Peyer's patch (tissue), 4 donors: ENCODE results near the gene MAP3K8. TPM values are rescaled to one million over a fixed set of nuclear protein-coding genes. Genes with fewer than 3 reads are reported as not detected.

Experiments
- DNase-seq, 3 donors: peaks; one replicate each; pipeline ENCODE4 v3.0.0-alpha.2; 2017 to 2019
- H3K27ac ChIP-seq, 4 donors: fragments of 200-600 bp; sonication (generic); one replicate each; pipeline ENCODE4 v1.5.1; 2016 to 2019
- H3K27me3 ChIP-seq, 2 donors: fragments of 200-600 bp; sonication (generic); one replicate each; pipeline ENCODE4 v1.5.1; 2019
- H3K36me3 ChIP-seq, 3 donors: fragments of 200-600 bp; sonication (generic); one replicate each; pipeline ENCODE4 v1.5.1; 2016 to 2019
- H3K4me1 ChIP-seq, 4 donors: fragments of 200-600 bp; sonication (generic); one replicate each; pipeline ENCODE4 v1.5.1; 2016 to 2019
- H3K4me3 ChIP-seq, 4 donors: fragments of 200-600 bp; sonication (generic); 1 replicate in 3 of 4; 2 replicates in 1 of 4; pipeline ENCODE4 v1.5.1; 2016 to 2019; ENCODE audit warnings: mild to moderate bottlenecking in 1 of 4
- H3K9me3 ChIP-seq, 4 donors: fragments of 200-600 bp; sonication (generic); one replicate each; pipeline ENCODE4 v1.5.1; 2016 to 2019; ENCODE audit warnings: mild to moderate bottlenecking in 1 of 4
- POLR2A ChIP-seq, 2 donors: fragments of 450-650 bp; IDR thresholded peaks; one replicate each; pipeline ENCODE4 v1.5.1; 2017; ENCODE audit warnings: antibody characterized with exemption in 2 of 2, mild to moderate bottlenecking in 2 of 2, moderate library complexity in 2 of 2
- total RNA-seq, 4 donors: library from RNA; depleted of rRNA; stranded (reverse); fragments of >200 nt; gene quantifications; one replicate each; pipeline ENCODE4 v1.1.0, GENCODE V29; 2016
- TF ChIP-seq, protein P1 (sequence below), 6 experiments: fragments of 450-650 bp in 4 of 6; fragments of 200-600 bp in 2 of 6; sonication (generic) in 1 of 6; IDR thresholded peaks; one replicate each; pipeline ENCODE4 v1.5.1; 2017 to 2019; ENCODE audit warnings: antibody characterized with exemption in 6 of 6, mild to moderate bottlenecking in 3 of 6, moderate library complexity in 1 of 6

Gene MAP3K8
- 10 to 100 TPM in 3 of 4 donors, 1 to 10 TPM in 1; 3.5 to 19.0 (median 11.5) TPM for total RNA-seq

DNA sequence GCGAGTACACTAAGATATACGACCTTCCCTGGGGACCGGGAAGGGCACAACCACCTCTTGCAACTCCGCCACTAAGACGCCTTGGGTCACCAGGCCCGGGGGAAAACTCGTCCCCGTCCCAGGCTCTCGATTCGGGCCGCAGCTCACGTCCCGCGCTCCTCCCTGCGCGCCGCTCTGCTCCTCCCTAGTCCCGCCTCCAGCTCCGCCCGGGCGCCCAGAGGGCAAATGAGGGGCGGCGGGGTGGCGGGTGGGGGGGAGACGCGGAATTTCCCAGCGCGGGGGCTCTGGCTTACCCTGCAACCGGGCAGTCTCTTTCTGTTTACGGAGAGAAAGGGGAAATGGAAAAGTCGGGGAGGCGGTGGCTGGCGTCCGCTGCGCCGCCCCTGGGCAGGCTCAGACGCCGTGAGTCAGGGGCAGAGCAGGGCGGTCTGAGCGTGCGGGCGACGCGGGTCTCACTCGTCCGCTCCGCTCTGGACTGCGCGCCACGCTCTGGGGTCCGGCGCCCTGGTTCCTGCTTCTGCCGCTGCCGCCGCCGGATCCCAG is at the start of gene MAP3K8:
TSS of gene MAP3K8 (plus strand) at position 455 of the 543 bp plus-strand sequence. CDS start 4,755 bp downstream, outside the sequence.
- Histone ChIP-seq H3K4me3 (peak within 1 kb of the TSS; percentile 82 to 95 (median 84)), H3K4me1 (peaks cover 0 to 28% (median 2%) of the 10 kb centered on the region in 4 donors), H3K36me3 (peaks cover 0 to under 1% (median 0%) of the 10 kb centered on the region in 3 donors), H3K9me3 (no peaks in the 10 kb centered on the region), H3K27me3 (no peaks in the 10 kb centered on the region), H3K27ac (peak within 1 kb of the TSS; percentile 96 to 99 (median 98))
- TF ChIP-seq, protein P1, sequence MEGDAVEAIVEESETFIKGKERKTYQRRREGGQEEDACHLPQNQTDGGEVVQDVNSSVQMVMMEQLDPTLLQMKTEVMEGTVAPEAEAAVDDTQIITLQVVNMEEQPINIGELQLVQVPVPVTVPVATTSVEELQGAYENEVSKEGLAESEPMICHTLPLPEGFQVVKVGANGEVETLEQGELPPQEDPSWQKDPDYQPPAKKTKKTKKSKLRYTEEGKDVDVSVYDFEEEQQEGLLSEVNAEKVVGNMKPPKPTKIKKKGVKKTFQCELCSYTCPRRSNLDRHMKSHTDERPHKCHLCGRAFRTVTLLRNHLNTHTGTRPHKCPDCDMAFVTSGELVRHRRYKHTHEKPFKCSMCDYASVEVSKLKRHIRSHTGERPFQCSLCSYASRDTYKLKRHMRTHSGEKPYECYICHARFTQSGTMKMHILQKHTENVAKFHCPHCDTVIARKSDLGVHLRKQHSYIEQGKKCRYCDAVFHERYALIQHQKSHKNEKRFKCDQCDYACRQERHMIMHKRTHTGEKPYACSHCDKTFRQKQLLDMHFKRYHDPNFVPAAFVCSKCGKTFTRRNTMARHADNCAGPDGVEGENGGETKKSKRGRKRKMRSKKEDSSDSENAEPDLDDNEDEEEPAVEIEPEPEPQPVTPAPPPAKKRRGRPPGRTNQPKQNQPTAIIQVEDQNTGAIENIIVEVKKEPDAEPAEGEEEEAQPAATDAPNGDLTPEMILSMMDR (IDR thresholded peaks at IDR 0.05) = no peak
- peak; percentile 52 to 62 for TF ChIP-seq POLR2A (IDR thresholded peaks at IDR 0.05)
- peak; percentile 87 to 95 (median 93) for DNase-seq

DNA sequence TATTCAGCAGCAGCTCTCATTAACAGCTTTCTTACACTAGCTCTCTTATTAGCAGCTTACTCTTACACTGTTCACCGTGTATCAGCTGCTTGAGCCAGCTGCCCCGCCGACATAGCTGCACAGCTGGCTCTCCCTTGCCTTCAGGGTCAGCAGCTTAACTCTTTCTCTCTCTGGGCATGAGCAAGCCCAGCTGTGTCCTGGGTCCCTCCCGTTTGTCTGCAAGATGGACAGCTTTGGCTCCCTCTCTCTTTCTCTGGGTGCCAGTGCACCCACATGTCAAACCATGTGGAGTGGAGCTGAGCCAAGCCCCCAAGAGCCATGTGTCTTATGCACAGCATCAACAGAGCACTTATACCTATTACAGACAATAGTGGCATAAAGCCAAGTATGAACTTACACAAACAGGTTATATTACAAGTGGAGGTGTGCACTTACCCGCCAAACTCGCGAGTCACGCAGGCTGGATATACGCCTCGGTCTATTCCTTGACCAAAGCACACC is 49.2 kb upstream of the MAP3K8 start:
- Histone ChIP-seq H3K4me3 (no peak overlapping the region), H3K27ac (no peak overlapping the region), H3K27me3 (no peaks in the 10 kb centered on the region), H3K9me3 (no peaks in the 10 kb centered on the region), H3K4me1 (no peaks in the 10 kb centered on the region), H3K36me3 (no peaks in the 10 kb centered on the region)
- DNase-seq = no peak
- TF ChIP-seq POLR2A (IDR thresholded peaks at IDR 0.05) = no peak
- TF ChIP-seq, protein P1 (IDR thresholded peaks at IDR 0.05) = peak in 4 of 6 experiments; percentile 27 to 36 (median 30)

DNA sequence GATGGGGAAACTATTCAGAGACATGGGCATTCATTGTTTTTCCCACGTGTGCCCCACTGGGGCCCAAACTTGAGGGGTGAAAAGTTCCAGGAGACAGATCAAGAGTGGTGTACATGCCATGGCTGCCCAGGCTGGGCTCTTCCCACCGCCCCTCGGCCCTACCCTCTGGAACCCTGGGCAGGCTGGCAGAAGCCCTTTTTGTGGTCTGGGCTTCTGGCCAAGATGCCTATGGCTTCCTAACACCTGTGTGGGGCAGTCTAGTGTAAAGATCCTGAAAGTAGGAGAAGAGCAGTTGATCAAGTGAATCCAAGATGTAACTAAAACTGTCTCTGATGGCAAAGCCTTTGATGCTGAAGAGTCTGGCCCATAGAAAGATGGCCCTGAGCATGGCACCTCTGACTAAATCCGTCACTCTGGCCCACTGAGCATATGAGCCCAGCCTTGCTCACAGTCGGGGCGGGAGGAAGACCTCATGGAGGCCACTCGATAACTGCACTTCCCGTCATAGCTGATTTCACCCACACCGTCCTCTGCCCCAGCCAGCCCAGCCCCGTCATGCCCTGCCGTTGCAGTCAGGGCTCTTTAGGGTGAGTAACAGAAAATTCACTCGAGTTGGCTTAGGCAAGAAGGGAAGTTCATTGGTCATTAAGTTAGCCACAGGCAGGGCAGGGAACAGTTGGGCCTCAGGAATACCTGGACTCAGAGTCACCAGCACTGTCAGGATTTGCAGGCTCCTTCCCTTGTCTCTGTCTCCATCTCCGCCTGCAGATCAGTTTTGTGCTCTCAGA is 47.0 kb upstream of the MAP3K8 start:
- H3K4me3 ChIP-seq = no peak overlapping the region
- TF ChIP-seq POLR2A (IDR thresholded peaks at IDR 0.05) = no peak
- TF ChIP-seq, protein P1 (IDR thresholded peaks at IDR 0.05) = no peak
- H3K27ac ChIP-seq = no peak overlapping the region
- no peaks in the 10 kb centered on the region for H3K36me3 ChIP-seq
- no peak for DNase-seq
- H3K9me3 ChIP-seq = no peaks in the 10 kb centered on the region
- no peaks in the 10 kb centered on the region for H3K27me3 ChIP-seq
- H3K4me1 ChIP-seq = no peaks in the 10 kb centered on the region

DNA sequence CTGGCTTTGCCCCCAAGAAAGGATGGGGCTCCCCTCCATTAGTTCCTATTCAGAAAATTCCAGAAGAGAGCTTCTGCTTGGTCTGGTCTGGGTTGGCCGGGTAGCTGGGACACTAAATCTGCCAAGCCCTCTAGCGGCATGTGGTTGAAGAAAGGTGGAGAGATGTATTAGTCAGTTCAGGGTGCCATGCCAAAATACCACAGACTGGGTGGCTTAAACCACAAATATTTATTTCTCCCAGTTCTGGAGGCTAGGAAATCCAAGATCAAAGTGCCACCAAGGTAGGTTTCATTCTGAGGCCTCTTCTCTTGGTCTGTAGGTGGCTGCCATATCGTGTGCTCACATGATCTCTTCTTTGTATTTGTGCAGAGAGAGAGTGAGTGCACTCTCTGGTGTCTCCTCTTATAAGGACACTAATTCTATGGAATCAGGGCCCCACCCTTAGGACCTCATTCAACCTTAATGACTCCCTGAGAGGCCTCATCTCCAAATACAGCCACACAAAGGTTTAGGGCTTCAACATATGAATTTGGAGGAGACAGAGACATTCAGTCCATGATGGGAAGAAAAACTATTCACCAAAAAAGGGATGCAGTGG is 46.2 kb upstream of the MAP3K8 start:
- no peak overlapping the region for H3K4me3 ChIP-seq
- H3K9me3 ChIP-seq = no peaks in the 10 kb centered on the region
- H3K27me3 ChIP-seq = no peaks in the 10 kb centered on the region
- no peak overlapping the region for H3K27ac ChIP-seq
- H3K36me3 ChIP-seq = no peaks in the 10 kb centered on the region
- peaks cover 0 to 3% (median 0%) of the 10 kb centered on the region in 4 donors for H3K4me1 ChIP-seq
- TF ChIP-seq, protein P1 (IDR thresholded peaks at IDR 0.05) = no peak
- no peak for TF ChIP-seq POLR2A (IDR thresholded peaks at IDR 0.05)
- no peak for DNase-seq

DNA sequence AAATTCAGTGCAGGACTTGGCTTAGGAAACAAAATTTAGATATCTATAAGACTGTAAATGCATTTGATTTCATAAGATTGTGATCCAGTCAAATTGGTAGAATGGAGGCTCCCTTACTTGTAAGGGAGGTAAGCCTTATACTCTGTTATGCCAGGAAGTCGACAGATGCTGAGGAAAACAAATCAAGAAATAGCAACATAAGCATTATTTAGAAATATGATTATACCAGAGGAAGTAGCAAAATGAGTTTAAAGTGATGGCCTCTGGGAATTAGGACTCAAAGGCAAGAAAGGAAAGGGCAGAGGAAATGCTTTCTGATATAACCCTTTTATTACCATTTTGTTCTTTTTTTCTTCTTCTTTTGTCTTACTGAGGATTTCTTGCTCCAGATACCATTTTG is 44.4 kb upstream of the MAP3K8 start:
- Histone ChIP-seq H3K4me1 (peaks cover 0 to 6% (median 0%) of the 10 kb centered on the region in 4 donors), H3K27ac (no peak overlapping the region), H3K27me3 (no peaks in the 10 kb centered on the region), H3K4me3 (no peak overlapping the region), H3K9me3 (no peaks in the 10 kb centered on the region), H3K36me3 (no peaks in the 10 kb centered on the region)
- no peak for DNase-seq
- no peak for TF ChIP-seq POLR2A (IDR thresholded peaks at IDR 0.05)
- TF ChIP-seq, protein P1 (IDR thresholded peaks at IDR 0.05) = no peak
